DMS153 treated with DMSO at 0.1 percent for 48 hours (cell line): ENCODE measurements around the gene CRPPA.
A peak's percentile ranks its signal among the peaks of the same experiment; 100 is the strongest.

Experiments used
- DNase-seq: peaks from one replicate; lab custom pipeline; 2025; ENCODE audit not compliant: unreplicated experiment; lab: John Stamatoyannopoulos, UW

CRPPA gene

DNA sequence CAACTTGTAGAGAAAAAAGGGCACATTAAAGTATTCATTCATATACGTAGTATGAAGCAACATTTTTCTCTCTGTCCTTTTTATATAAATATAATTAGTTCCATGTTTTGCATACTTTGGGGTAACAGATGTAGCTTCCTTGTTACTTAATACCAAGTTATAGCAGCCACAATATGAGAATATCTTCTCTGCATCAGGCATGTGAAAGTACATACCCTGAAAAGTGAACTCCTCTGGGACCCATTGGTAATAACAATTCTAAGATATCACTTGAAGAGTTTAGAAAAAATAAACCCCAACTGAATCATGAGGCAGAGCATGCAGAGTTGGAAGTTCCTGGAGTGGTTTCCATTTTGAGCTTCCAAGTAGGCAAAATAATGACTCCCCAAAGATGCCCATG, 2.4 kb upstream of the CRPPA start:
- DNase-seq: no peak

DNA sequence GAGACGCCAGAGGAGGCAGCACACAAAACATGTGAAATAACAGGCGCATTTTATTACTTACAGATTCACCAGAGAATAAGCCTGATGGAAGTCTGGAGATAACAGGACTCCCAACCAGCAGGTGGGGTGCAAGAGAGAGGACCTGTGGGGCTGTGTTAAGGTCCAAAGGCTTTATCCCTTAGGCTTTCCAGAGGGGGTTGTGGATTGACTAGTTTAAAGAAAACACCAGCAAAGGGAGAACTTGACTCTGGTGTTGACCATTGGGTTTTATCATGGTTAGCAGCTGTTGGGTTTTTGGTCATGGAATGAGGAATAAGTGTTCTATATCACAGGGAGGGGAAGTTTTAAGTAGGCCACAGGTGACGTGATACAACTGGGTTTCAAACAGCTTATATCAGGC, 1.6 kb upstream of the CRPPA start:
- no peak for DNase-seq

DNA sequence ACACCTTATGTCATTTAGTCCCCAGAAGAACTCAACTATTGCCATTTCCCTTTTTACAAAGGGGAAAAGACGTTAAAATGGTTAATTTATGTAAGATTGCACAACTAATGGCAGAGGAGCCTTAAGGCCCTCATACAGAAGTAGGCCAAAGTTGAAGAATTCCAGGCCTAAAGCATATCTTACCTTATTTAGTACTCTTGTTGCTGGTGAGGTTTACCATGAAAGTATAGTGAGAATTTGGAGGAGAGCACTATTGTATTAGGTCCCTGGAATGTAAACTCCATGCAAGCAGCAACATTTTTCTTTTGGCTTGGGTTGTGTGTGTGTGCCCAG, 731 bp upstream of the CRPPA start:
- no peak for DNase-seq

DNA sequence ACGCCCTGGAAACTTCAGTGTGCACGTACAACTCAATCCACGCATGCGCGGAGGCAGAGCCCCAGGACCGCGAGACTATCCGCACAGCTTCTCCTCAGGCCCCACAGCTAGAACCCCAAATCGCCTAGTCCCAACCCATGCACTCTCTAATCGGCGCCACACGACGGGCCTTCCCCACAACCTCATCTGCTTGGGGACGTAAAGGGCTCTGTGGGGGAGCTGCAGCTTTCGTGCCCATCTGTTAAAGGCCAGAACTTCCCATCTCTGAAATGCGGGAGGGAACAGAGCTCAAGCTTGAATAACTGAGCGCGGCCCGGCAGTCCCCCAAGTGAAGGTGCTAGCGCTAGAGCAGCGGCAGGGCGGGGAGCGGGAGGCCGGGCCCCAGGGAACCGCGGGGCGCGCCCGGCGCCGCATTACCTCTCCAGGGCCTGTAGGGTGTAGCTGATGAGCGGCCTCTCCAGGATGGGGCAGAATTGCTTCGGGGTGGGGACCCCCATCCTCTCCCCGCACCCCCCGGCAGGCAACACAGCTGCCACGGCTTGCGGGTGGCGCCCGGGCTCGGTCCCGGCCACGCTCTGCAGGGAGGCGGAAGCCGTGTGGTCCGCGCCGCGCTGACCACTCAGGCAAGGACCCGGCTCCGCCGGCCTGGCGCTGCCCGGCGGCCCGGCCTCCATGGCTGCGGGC, 547 bp downstream of the CRPPA start:
- DNase-seq: peak; percentile 89

DNA sequence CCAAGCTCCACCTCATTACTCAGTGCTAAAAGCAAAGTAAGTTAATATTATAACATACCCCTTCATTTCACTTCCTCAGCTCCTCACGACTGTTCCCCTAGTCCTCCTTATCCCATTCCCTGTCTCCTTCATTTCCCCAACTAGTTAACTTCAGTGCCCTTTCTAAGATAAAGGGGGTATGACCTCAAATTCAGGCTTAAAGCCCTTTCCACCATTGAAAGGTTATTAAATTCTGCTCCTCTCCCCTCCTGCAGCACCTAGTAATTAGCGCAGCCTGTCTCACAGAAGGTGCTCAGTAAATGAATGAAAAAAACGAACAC, 1.0 kb downstream of the CRPPA start:
- DNase-seq: no peak

DNA sequence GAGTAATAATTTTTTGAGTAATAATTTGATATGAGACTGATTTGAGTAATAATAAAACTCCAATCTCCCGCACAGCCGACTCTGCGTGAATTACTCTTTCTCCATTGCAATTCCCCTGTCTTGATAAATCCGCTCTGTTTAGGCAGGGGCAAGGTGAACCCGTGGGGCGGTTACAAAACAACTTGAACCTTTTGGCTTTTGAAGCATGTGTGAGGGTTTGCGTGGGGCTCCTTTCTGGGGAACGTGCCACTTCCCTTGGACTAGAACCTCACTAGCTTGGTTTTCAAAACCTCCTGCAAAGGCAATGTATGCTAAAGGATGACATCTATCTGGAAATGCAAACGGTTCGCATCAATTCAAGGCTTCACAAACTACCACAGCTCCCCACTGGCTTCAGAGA, 1.5 kb downstream of the CRPPA start:
- DNase-seq: no peak

DNA sequence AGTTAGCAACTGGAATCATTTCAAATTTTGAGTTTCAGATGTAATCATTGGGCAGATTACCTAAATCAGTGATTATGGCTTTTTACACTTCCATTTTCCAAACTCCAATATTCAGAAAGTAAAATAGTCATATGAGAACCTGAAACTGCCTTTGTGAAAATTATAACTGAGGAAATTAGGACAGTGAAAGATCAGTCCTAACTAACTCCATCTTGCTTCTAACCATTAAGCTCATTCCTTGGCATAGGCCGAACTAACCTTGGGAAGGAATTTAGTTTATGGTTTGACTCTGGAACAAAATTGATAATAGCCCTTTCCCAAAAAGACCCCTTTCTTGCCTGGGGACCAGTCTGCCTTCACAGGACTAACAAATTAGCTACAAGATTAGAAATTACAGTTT, 2.2 kb downstream of the CRPPA start:
- no peak for DNase-seq

DNA sequence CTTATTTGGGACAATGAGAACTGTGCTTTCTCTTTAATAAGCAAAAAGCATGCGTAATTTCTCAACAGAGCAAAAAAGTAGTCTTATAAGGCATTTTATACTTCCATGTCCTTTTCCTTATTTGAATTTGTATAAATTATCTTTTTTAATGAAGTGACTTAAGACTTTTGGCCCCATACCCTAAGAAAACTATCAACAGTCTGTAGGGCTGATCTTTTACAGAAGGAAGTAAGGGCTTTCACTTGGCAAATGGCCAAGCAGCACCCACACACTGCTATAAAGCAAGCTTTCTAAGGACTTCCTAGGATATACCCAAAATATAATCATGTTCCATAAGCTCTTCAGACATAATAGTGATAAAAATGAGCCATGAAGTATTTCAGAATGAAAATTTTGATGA, 3.4 kb downstream of the CRPPA start:
- no peak for DNase-seq

DNA sequence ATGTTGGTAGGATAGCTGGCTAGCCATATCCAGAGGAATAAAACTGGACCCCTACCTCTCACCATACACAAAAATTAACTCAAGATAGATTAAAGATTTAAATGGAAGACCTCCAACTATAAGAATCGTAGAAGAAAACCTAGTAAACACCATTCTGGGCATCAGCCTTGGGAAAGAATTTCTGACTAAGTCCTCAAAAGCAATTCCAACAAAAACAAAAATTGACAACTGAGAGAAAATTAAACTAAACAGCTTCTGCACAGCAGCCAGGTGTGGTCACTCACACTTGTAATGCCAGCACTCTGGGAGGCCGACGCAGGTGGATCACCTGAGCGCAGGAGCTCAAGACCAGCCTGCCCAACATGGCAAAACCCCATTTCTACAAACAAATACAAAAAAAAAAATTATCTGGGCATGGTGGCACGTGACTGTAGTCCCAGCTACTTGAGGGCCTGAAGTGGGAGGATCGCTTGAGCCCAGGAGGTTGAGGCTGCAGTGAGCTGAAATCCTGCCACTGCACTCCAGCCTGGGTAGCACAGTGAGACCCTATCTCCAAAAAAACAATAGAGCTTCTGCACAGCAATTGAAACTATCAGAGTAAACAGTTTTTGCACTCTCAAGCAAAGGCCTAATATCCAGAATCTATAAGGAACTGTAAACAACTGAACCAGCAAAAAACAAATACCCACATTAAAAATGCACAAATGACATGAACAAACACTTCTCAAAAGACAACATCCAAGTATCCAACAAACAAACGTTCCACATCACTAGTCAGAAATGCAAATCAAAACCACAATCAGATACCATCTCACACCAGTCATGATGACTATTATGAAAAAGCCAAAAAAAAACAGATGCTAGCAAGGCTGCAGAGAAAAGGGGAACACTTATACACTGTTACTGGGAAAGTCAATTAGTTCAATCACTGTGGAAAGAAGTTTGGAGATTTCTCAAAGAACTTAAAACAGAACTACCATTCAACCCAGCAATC, 4.8 kb downstream of the CRPPA start:
- DNase-seq: no peak

DNA sequence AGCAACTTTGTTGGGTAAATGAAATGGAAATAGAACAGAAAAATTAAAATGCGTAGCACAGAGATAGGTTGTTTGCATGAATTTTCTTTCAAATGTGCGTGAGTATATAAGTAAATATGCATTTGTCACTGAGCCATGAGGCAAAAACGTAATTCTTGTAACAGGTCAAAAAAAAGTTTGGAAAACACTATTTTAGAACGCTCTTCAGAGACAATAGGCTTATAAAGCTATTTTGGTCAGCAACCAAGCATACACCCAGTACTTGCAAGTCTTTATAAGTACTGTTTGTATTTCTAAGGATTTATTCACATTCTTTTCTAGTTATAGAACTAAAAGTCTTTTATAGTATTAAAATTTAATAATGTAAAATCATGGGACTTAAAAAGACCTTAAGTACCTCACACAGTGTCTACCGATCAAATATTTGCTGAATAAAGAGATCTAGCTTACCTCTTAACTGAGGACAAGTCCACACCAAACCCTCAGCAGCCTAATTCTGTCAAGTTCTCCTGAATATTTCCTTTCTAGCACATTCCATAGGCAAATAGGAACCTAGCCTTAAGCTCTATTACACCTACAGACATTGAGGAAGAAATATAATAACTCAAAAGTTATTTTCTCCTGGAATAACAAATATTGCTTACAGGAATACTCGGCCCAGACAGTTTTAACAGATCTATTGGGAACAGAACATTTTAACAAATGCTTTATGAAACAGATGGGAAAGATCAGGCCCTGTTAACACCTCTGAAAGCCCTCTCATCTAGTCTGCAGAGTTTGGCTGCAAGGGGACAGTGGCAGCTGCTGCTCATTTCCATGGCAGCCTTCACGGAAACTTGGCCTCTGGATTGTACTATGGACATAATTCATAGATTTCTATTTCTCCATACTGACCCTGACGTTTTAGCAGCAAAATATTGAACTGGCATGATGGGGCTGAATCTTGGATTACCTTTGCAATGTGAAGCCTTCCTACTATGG, 8.8 kb downstream of the CRPPA start:
- DNase-seq: no peak

DNA sequence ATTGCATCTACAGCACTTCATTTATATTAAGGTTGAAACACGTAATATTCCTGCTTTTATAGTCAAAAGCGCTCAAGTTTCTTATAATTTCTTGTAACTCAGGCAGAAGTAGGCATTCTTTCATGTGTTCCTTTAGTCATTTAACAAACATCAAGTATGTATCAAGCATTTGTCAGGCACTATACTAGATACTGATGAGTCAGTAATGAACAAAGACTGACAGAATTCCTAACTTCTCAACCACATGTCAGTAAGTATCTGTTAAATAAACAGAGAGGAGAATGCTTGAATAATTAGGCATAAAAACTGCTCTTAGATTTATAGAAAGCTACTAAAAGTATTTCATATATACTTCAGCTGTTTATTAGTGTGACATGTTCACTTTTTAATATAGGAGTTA, 9.9 kb downstream of the CRPPA start:
- no peak for DNase-seq

DNA sequence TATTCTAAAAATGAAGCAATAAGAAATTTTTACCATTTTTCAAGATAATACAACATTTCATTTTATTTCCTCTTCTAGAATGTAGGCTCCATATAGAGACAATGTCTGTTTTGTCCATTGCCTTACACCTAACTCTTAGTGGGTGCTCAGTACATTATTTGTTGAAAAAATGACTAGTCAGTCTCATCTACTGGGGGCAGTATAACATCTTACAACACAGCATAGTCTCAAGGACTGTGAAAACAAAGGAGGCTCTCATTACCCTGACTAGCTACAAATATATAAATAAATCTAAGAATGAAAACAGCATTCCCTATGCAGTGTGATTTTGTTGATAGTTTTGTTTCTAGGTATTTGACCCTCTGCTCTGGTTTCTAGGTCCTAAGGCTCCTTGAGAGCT, 11.6 kb downstream of the CRPPA start:
- no peak for DNase-seq

DNA sequence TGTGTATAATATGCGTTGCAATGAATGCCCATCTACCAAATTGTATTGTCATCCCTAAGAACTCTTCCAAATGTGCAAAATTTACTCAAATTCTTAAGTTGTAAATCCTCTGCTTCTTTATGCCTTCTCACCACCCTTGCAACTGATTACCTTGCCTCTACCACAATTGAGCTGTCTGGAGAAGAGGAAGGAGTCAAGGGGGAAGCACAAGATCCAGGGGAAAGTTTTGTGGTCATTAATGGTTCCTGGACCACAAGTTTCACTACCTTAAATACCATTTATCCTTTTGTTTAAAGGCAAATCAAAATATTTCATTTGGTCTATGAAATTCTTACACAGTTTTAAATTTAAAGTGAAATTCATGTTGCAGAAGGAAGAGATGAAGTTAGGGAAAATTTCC, 16.7 kb downstream of the CRPPA start:
- no peak for DNase-seq

DNA sequence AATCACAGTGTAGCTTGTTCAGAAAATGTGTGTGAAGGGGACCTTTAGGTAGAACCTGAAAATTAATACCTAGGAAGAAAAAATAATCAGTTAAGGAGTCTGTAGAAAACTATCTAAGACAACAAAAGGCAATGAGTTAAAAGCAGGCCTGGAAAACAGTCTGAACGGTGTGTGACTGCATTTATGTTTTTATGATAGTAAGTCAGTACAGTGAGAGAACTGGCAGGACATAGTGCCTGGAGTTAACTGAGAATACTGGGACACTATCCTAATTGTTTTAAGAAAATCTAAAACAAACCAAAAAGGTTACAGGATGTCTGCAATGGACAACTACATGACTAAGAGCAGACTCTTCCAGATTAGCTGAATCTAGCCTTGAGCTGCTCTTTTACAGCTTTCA, 17.9 kb downstream of the CRPPA start:
- no peak for DNase-seq

DNA sequence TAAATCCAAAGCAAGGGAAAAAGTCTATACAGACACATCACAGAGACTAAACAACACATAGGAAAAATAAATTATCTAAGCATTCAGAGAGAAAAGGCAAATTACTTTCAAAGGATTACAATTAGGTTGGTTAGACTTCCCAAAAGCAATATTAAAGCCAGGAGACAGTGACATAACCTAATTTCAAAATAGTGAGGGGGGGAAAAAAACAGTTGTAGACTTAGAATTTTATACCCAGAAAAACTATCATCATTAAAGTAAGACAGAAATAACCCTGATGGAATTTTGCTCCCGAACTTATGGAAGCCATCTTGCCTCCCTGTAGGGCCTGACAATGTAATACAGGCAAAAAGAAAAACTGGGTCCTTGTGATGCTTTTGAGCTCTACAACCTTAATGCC, 18.4 kb downstream of the CRPPA start:
- DNase-seq: no peak

DNA sequence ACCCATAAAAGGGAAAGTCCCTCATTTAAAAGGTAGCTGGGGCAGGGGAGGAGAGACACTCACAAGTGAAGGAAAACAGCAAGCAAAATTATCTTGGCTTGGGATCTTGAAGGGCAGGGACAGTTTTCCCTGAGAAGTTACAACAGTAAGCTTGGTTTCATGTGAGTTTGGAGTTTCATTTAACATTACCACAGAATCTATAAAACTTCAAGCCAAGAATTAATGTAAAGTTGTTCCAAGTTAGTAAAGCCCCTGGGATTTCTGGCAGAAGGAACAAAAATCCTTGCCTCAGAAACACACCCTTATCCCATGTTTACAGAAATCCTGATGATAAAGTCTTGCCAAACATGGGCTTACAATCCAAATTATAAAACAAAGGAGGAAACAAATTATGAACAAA, 19.2 kb downstream of the CRPPA start:
- DNase-seq: no peak

DNA sequence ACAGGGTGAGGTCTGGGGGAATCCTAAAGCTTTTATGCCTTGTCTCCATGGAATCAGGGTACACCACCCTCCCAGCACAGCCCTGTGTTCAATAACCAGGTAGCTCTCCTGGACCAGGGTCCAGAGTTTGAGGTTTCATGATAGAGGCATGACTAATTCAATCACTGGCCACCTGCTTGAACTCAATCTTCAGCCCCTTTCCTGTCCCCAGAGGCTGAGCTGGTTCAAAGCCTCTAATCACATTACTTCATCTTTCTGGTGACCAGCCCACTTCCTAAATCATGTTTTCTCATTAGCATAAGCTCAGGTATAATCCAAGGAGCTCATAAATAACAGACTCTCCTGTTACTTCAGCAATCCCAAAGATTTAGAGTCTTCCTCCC, 20.5 kb downstream of the CRPPA start:
- DNase-seq: no peak

DNA sequence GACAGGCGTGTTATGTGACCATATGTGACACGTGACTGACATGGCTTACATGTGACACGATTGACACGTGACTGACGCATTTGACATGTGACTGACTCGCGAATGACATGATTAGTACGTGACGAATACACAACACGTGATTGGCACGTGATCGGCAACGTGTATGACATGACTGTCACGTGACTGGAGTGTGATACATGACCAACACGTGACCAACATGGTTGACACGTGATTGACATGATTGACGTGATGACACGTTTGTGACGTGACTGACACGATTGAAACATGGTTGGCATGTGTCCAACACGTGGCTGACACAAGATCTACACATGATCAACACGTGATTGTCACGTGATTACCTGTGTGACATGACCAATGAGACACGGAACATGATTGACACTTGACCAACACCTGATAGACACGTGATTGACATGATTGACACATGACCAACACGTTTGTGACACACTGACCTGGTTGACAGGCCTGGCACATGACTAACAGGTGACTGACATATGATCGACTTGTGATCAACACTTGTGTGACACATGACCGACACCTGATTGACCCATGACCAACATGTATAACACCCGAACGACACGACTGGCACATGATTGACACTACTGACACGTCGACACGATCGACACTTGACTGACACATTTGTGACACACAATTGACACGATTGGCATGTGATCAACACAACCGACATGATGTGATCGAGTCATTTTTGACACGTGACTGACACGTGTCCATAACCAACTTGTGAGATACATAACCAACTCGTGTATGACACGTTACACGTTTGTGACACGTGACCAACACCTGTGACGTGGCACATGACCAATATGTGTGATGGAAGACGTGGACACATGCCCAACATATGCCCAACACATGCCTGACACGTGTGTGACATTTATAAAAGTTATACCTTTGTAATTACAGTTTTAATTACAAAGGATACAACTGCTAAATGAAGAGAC, 21.1 kb downstream of the CRPPA start:
- no peak for DNase-seq

DNA sequence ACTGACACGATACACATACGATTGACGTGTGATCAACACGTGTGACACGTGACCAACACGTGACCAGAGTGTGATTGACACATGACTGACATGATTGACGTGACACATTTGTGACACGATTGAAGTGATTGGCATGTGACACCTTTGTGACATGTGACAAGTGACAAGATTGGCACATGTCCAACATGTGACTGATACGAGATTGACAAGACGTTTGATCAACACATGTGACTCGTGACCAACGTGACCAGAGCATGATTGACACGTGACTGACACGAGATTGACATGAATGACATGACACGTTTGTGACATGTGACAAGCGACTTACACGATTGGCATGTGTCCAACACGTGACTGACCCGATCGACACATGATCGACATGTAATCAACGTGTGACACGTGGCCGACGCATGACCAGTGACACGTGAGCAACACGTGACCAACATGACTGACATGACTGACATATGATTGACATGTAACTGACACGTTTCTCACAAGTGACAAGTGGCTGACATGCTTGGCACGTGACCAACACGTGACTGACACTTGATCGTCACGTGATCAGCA, 22.0 kb downstream of the CRPPA start:
- DNase-seq: no peak
